ENCODE results near the gene TREH.

TREH gene

DNA sequence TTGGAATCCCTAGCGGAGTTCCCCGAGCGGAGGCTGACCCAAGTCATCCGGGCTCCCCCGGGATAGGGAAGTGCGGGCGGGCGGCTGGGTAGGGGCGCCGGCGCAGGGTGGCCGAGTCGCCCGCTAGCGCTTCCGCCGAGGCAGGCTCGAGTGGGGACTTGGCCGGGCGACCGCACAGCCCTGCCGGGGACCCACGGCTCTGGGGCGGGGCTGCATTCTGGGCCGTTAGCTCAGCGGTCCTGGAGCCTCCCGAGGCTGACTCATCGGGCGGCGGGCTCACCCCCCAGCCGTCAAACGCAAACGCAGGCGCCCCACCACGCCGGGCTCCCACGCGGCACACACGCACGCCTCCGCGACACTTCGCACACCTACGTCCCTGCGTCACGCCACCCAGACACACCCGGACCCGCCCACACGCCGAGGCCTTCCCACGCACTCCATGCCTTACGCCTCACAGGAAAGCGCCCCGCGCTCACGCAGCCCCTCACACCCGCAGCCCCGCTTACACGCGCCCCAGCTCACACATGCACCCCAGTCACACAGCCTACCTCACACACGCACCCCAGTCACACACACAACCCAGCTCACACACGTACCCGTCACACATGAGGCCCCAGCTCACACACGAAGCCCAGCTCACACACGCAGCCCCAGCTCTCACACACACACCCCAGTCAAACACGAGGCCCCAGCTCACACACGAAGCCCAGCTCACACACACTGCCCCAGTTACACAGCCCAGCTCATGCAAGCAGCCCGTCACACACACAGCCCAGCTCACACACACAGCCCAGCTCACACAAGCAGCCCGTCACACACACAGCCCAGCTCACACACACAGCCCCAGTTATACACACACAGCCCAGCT lies 70.9 kb downstream of the TREH start:
- DNase-seq = no peak

GRCh38 chr11:118607401-118608359 lies 71.8 kb downstream of the TREH start, which contains the start of gene PHLDB1:
Gene PHLDB1, plus strand, starts transcription at chr11:118607615. Its CDS starts 6,222 bp downstream, at chr11:118613837.
- no peak for DNase-seq
